WTC11 (cell line): ENCODE data around the gene PRXL2C. TPM values are rescaled to one million over a fixed set of nuclear protein-coding genes. Genes with fewer than 3 reads are reported as not detected.
A peak's percentile ranks its signal among the peaks of the same experiment; 100 is the strongest.
"Not testable (repeated sequence)": the region's sequence is repeated elsewhere in the genome, so short reads cannot be mapped to it uniquely, and the experiment has no call there.

Source experiments
- ATAC-seq: fragments of 200-7000 bp; cut with Tn5 transposase; 2 replicates; pipeline ENCODE4 v1.10.0; 2021; ENCODE audit warnings: mild to moderate bottlenecking, moderate library complexity
- CTCF ChIA-PET: fragments of 300-600 bp; sonication (Branson Sonifier 250); formaldehyde crosslinking; loops from one replicate; lab custom pipeline; 2021; ENCODE audit warnings: antibody characterized with exemption; lab: Charles Lee
- POLR2A ChIA-PET: fragments of 350-600 bp; sonication (Branson Sonifier 250); formaldehyde crosslinking; loops from one replicate; lab custom pipeline; 2021; ENCODE audit warnings: antibody characterized with exemption; lab: Charles Lee
- DNase-seq: peaks from one replicate; pipeline ENCODE4 v3.0.0; 2021; ENCODE audit warnings: low spot score
- H3K27ac Mint-ChIP-seq: 2 replicates; pipeline ENCODE4 v1.8.0; 2021; ENCODE audit warnings: mixed read lengths
- H3K27me3 Mint-ChIP-seq: 2 replicates; pipeline ENCODE4 v1.8.0; 2021; ENCODE audit warnings: low read depth, mild to moderate bottlenecking, moderate library complexity, mixed read lengths
- H3K36me3 Mint-ChIP-seq: 2 replicates; pipeline ENCODE4 v1.8.0; 2021; ENCODE audit warnings: mixed read lengths
- H3K4me1 Mint-ChIP-seq: 2 replicates; pipeline ENCODE4 v1.8.0; 2022; ENCODE audit warnings: mixed read lengths
- H3K4me3 Mint-ChIP-seq: 2 replicates; pipeline ENCODE4 v1.8.0; 2021; ENCODE audit warnings: mild to moderate bottlenecking, moderate library complexity, mixed read lengths
- H3K9me3 Mint-ChIP-seq: 2 replicates; pipeline ENCODE4 v1.8.0; 2021; ENCODE audit warnings: mixed read lengths
- ATF2 ChIP-seq: sonication (generic); formaldehyde crosslinking; IDR thresholded peaks from 2 replicates; pipeline ENCODE4 v1.8.1; 2022; ENCODE audit warnings: low read depth, missing genetic modification reagents, borderline replicate concordance
- ATF3 ChIP-seq: sonication (generic); formaldehyde crosslinking; conservative IDR thresholded peaks from 2 replicates; pipeline ENCODE4 v1.8.1; 2022; ENCODE audit warnings: mild to moderate bottlenecking, missing genetic modification reagents
- ATF6 ChIP-seq: sonication (generic); formaldehyde crosslinking; IDR thresholded peaks from 2 replicates; pipeline ENCODE4 v1.8.1; 2023; ENCODE audit warnings: mild to moderate bottlenecking, missing genetic modification reagents
- CTCF ChIP-seq: fragments of 200-600 bp; IDR thresholded peaks from 2 replicates; pipeline ENCODE4 v1.8.0; 2022; ENCODE audit warnings: antibody characterized with exemption
- GABPB1 ChIP-seq: sonication (generic); formaldehyde crosslinking; IDR thresholded peaks from 2 replicates; pipeline ENCODE4 v1.8.1; 2023; ENCODE audit warnings: mild to moderate bottlenecking, missing genetic modification reagents
- MLX ChIP-seq: sonication (generic); formaldehyde crosslinking; IDR thresholded peaks from 2 replicates; pipeline ENCODE4 v1.8.1; 2023; ENCODE audit warnings: mild to moderate bottlenecking, missing genetic modification reagents, moderate library complexity
- USF2 ChIP-seq: sonication (generic); formaldehyde crosslinking; IDR thresholded peaks from 2 replicates; pipeline ENCODE4 v1.8.1; 2023; ENCODE audit warnings: mild to moderate bottlenecking, missing genetic modification reagents, moderate library complexity
- ZNF416 ChIP-seq: fragments of 250-450 bp; sonication (Bioruptor Pico); IDR thresholded peaks from 2 replicates; pipeline ENCODE4 v1.9.0; 2021; ENCODE audit warnings: mild to moderate bottlenecking, inconsistent platforms
- ZNF425 ChIP-seq: fragments of 250-450 bp; sonication (Bioruptor Pico); conservative IDR thresholded peaks from 2 replicates; pipeline ENCODE4 v1.9.0; 2021; ENCODE audit warnings: mild to moderate bottlenecking
- total RNA-seq: library from RNA; stranded (reverse); gene quantifications from 3 replicates; pipeline ENCODE4 v1.2.3, GENCODE V29; 2021

Gene PRXL2C
- total RNA-seq, 1 experiment from 2014 or later, result 7.5 TPM

GRCh38 chr9:96666653-96667362, 11.7 kb upstream of the PRXL2C start:
- not testable (repeated sequence) for H3K36me3 Mint-ChIP-seq, H3K27me3 Mint-ChIP-seq, H3K4me3 Mint-ChIP-seq, H3K4me1 Mint-ChIP-seq
- ATAC-seq (peak; percentile 85), DNase-seq (peak; percentile 22)
- ChIA-PET CTCF (interaction anchor here (0.7 to 4.2 kb wide), 34 partner anchors 8 to 434 kb away, joined by 3 to 25 read pairs (median 4); partner anchors contain the start of genes HABP4, SLC35D2 and ZNF782), POLR2A (interaction anchor here (0.7 kb wide), 1 partner anchor 736 kb away, joined by 3 read pairs; no protein-coding TSS in a partner anchor)
- Mint-ChIP-seq H3K27ac (0 out of 2 replicates have a peak overlapping the region, but pooled peaks have one; percentile 36), H3K9me3 (peaks cover 10% of the 10 kb centered on the region)
- peak; percentile 57 for TF ChIP-seq CTCF

GRCh38 chr9:96665789-96666188, 10.7 kb upstream of the PRXL2C start:
- ATAC-seq (no peak), DNase-seq (no peak)
- ChIA-PET POLR2A (no interaction called here), CTCF (interaction anchor here (0.8 to 4.2 kb wide), 10 partner anchors 16 to 433 kb away, joined by 3 to 25 read pairs (median 6); partner anchors contain the start of gene HABP4)
- Mint-ChIP-seq H3K9me3 (peaks cover 7% of the 10 kb centered on the region), H3K4me1 (no peaks in the 10 kb centered on the region), H3K27me3 (peaks cover 2% of the 10 kb centered on the region; the same call in 1 of the 2 replicates), H3K27ac (no peak overlapping the region), H3K36me3 (peaks cover 3% of the 10 kb centered on the region; the same call in 1 of the 2 replicates), H3K4me3 (no peak overlapping the region)
- no peak for TF ChIP-seq ATF3 (CRISPR knock-in tag)
- no peak for TF ChIP-seq GABPB1
- no peak for TF ChIP-seq USF2
- TF ChIP-seq ATF6 (CRISPR knock-in tag), result no peak
- no peak for TF ChIP-seq ZNF425 (CRISPR knock-in tag)
- TF ChIP-seq ATF2 (CRISPR knock-in tag), result no peak
- no peak for TF ChIP-seq MLX (CRISPR knock-in tag)
- TF ChIP-seq ZNF416 (CRISPR knock-in tag), result no peak
